ENCODE results near the gene TBC1D21.

GRCh38 chr15:73839699-73840377, 33.5 kb upstream of the TBC1D21 start:
- TF ChIP-seq PATZ1 (CRISPR knock-in tag; IDR thresholded peaks at IDR 0.05; ENCODE audit: borderline replicate concordance) = no peak
- no peak for TF ChIP-seq ZFP3 (CRISPR knock-in tag; IDR thresholded peaks at IDR 0.05)
- no peak for TF ChIP-seq SNAI2 (CRISPR knock-in tag; IDR thresholded peaks at IDR 0.05)
- no peak for TF ChIP-seq ZNF565 (CRISPR knock-in tag; conservative IDR thresholded peaks at IDR 0.05; ENCODE audit: low read depth)
- TF ChIP-seq ZNF70 (CRISPR knock-in tag; IDR thresholded peaks at IDR 0.05) = no peak
- TF ChIP-seq CSDC2 (CRISPR knock-in tag; IDR thresholded peaks at IDR 0.05) = no peak
- TF ChIP-seq ARNTL (CRISPR knock-in tag; IDR thresholded peaks at IDR 0.05; ENCODE audit: borderline replicate concordance, low read depth) = no peak
- TF ChIP-seq CREB5 (CRISPR knock-in tag; IDR thresholded peaks at IDR 0.05; ENCODE audit: low read depth) = no peak
- TF ChIP-seq TCF4 (CRISPR knock-in tag; IDR thresholded peaks at IDR 0.05; ENCODE audit: borderline replicate concordance) = no peak
- no peak for TF ChIP-seq BACH2 (CRISPR knock-in tag; IDR thresholded peaks at IDR 0.05; ENCODE audit: borderline replicate concordance)
- no peak for TF ChIP-seq ZFP30 (CRISPR knock-in tag; IDR thresholded peaks at IDR 0.05)
- no peak for TF ChIP-seq PPARA (CRISPR knock-in tag; IDR thresholded peaks at IDR 0.05; ENCODE audit: borderline replicate concordance)

Data from SK-N-SH treated with all-trans-retinoic acid at 6 μM for 48 hours (cell line).